Measurements from ENCODE around the gene CYFIP2.

CYFIP2 gene

GRCh38 chr5:157343842-157344790 is 78.2 kb downstream of the CYFIP2 start:
- no peak overlapping the region for H3K9ac ChIP-seq (ENCODE audit: low read length)
- no peaks in the 10 kb centered on the region for H3K27me3 ChIP-seq (ENCODE audit: control insufficient read depth, insufficient read depth, low read length)
- H3K4me3 ChIP-seq (ENCODE audit: low read length), result no peak overlapping the region
- no peaks in the 10 kb centered on the region for H3K9me3 ChIP-seq (ENCODE audit: control insufficient read depth, low read length)
- no peaks in the 10 kb centered on the region for H3K36me3 ChIP-seq (ENCODE audit: control insufficient read depth, insufficient read depth, low read length)
- no peaks in the 10 kb centered on the region for H3K4me1 ChIP-seq (ENCODE audit: control insufficient read depth, insufficient read depth, low read length)

GRCh38 chr5:157345067-157345466 is 79.1 kb downstream of the CYFIP2 start:
- Histone ChIP-seq H3K9ac (ENCODE audit: low read length) (no peak overlapping the region), H3K27me3 (ENCODE audit: control insufficient read depth, insufficient read depth, low read length) (no peaks in the 10 kb centered on the region), H3K9me3 (ENCODE audit: control insufficient read depth, low read length) (no peaks in the 10 kb centered on the region), H3K36me3 (ENCODE audit: control insufficient read depth, insufficient read depth, low read length) (no peaks in the 10 kb centered on the region), H3K4me1 (ENCODE audit: control insufficient read depth, insufficient read depth, low read length) (no peaks in the 10 kb centered on the region), H3K4me3 (ENCODE audit: low read length) (no peak overlapping the region)

GRCh38 chr5:157345485-157345884 is 79.6 kb downstream of the CYFIP2 start:
- Histone ChIP-seq H3K36me3 (ENCODE audit: control insufficient read depth, insufficient read depth, low read length) (no peaks in the 10 kb centered on the region), H3K9ac (ENCODE audit: low read length) (no peak overlapping the region), H3K27me3 (ENCODE audit: control insufficient read depth, insufficient read depth, low read length) (no peaks in the 10 kb centered on the region), H3K9me3 (ENCODE audit: control insufficient read depth, low read length) (no peaks in the 10 kb centered on the region), H3K4me3 (ENCODE audit: low read length) (no peak overlapping the region), H3K4me1 (ENCODE audit: control insufficient read depth, insufficient read depth, low read length) (no peaks in the 10 kb centered on the region)

- H3K9ac ChIP-seq (ENCODE audit: low read length), result no peak overlapping the region
- H3K27me3 ChIP-seq (ENCODE audit: control insufficient read depth, insufficient read depth, low read length), result no peaks in the 10 kb centered on the region
- H3K9me3 ChIP-seq (ENCODE audit: control insufficient read depth, low read length), result no peaks in the 10 kb centered on the region
- no peaks in the 10 kb centered on the region for H3K36me3 ChIP-seq (ENCODE audit: control insufficient read depth, insufficient read depth, low read length)
- H3K4me3 ChIP-seq (ENCODE audit: low read length), result no peak overlapping the region
- H3K4me1 ChIP-seq (ENCODE audit: control insufficient read depth, insufficient read depth, low read length), result no peaks in the 10 kb centered on the region
These were observed 81.6 kb downstream of the CYFIP2 start for GRCh38 chr5:157347301-157348048.

DNA sequence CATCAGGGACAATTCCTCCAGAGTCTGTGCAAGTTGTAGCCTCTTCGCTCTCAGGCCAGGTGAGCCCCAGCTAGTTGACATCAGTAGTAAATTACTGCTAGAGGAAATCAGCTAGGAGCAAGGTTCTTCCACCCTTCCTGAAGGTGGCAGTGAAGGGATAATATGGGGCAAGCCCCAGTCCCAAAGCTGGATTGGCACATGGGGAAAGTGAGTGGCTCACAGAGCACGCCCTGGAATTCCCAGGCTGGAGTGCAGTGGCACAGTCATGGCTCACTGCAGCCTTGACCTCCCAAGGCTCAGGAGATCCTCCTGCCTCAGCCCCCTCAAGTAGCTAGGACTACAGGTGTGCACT is 82.1 kb downstream of the CYFIP2 start:
- Histone ChIP-seq H3K9me3 (ENCODE audit: control insufficient read depth, low read length) (no peaks in the 10 kb centered on the region), H3K4me1 (ENCODE audit: control insufficient read depth, insufficient read depth, low read length) (no peaks in the 10 kb centered on the region), H3K27me3 (ENCODE audit: control insufficient read depth, insufficient read depth, low read length) (no peaks in the 10 kb centered on the region), H3K9ac (ENCODE audit: low read length) (no peak overlapping the region), H3K4me3 (ENCODE audit: low read length) (no peak overlapping the region), H3K36me3 (ENCODE audit: control insufficient read depth, insufficient read depth, low read length) (no peaks in the 10 kb centered on the region)

DNA sequence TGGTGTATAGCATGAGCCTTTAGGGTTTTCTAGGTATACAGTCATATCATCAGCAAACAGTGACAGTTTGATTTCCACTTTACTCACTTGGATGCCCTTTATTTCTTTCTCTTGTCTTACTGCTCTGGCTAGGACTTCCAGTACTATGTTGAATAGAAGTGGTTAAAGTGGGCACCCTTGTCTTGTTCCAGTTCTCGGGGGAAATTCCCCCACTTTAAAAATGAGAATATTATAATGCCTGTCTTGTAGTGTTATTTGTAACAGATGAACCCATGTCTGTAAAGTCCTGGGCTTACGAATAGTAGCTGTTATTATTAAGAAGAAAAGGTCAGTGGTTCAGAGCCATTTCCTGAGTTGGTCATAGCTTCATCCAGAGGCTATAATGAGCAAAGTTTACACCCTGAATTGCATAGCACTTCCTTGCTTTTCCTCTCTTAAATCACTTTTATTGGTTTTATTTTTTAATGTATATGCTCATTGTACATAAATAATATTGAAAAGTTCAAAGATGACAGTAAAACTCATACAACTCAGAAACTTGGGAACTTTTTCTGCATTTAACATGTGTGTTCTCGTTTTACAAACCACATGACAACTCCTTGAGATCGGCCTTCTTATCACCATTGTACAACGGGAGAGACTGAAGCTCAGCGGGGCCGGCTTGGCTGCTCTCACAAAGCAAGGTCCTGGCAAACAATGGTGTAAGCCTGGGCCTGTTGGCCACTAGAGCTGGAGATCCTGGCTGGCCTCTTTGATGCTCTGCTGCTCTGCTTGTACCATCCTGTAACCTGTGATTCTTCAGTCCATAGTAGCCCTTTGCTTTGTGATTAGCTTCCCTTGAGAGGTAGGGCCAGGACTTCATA is 85.2 kb downstream of the CYFIP2 start:
- no peak overlapping the region for H3K9ac ChIP-seq (ENCODE audit: low read length)
- no peak overlapping the region for H3K4me3 ChIP-seq (ENCODE audit: low read length)
- H3K9me3 ChIP-seq (ENCODE audit: control insufficient read depth, low read length), result no peaks in the 10 kb centered on the region
- no peaks in the 10 kb centered on the region for H3K4me1 ChIP-seq (ENCODE audit: control insufficient read depth, insufficient read depth, low read length)
- H3K27me3 ChIP-seq (ENCODE audit: control insufficient read depth, insufficient read depth, low read length), result no peaks in the 10 kb centered on the region
- no peaks in the 10 kb centered on the region for H3K36me3 ChIP-seq (ENCODE audit: control insufficient read depth, insufficient read depth, low read length)

GRCh38 chr5:157351802-157352092 is 85.8 kb downstream of the CYFIP2 start:
- no peaks in the 10 kb centered on the region for H3K36me3 ChIP-seq (ENCODE audit: control insufficient read depth, insufficient read depth, low read length)
- H3K4me1 ChIP-seq (ENCODE audit: control insufficient read depth, insufficient read depth, low read length), result no peaks in the 10 kb centered on the region
- H3K27me3 ChIP-seq (ENCODE audit: control insufficient read depth, insufficient read depth, low read length), result no peaks in the 10 kb centered on the region
- no peaks in the 10 kb centered on the region for H3K9me3 ChIP-seq (ENCODE audit: control insufficient read depth, low read length)
- no peak overlapping the region for H3K9ac ChIP-seq (ENCODE audit: low read length)
- H3K4me3 ChIP-seq (ENCODE audit: low read length), result no peak overlapping the region

DNA sequence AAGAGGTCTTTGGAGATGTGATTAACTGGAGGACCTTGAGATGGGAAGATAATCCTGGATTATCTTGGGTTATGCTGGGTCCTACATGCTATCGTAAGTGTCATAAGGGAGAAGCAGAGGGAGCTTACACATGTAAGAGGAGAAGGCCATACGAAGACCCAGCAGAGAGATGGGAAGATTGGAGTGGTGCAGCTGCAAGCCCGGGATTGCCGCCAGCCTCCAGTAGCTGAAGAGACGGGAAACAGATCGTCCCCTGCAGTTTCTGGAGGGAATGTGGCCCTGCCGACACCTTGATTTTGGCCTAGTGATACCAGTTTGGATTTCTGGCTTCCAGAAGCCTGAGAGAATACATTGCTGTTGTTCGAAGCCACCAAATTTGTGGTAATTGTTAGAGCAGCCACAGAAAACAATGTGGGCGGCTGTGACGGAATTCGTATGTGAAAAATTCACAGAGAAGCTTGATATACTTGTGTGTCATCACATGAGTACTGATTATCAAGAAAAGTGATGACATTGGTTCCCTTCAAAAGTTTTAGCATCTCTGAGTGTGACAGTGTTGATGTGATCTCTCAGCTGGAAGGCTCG is 86.9 kb downstream of the CYFIP2 start:
- Histone ChIP-seq H3K27me3 (ENCODE audit: control insufficient read depth, insufficient read depth, low read length) (no peaks in the 10 kb centered on the region), H3K9me3 (ENCODE audit: control insufficient read depth, low read length) (no peaks in the 10 kb centered on the region)

GRCh38 chr5:157354800-157355199 is 88.9 kb downstream of the CYFIP2 start:
- no peak overlapping the region for H3K9ac ChIP-seq (ENCODE audit: low read length)
- no peaks in the 10 kb centered on the region for H3K9me3 ChIP-seq (ENCODE audit: control insufficient read depth, low read length)
- H3K27me3 ChIP-seq (ENCODE audit: control insufficient read depth, insufficient read depth, low read length), result no peaks in the 10 kb centered on the region
- H3K4me3 ChIP-seq (ENCODE audit: low read length), result no peak overlapping the region
- H3K4me1 ChIP-seq (ENCODE audit: control insufficient read depth, insufficient read depth, low read length), result no peaks in the 10 kb centered on the region
- no peaks in the 10 kb centered on the region for H3K36me3 ChIP-seq (ENCODE audit: control insufficient read depth, insufficient read depth, low read length)

More for the DNA sequence above, 86.9 kb downstream of the CYFIP2 start:
- H3K4me3 ChIP-seq (ENCODE audit: low read length), result no peak overlapping the region
- H3K4me1 ChIP-seq (ENCODE audit: control insufficient read depth, insufficient read depth, low read length), result no peaks in the 10 kb centered on the region
- H3K36me3 ChIP-seq (ENCODE audit: control insufficient read depth, insufficient read depth, low read length), result no peaks in the 10 kb centered on the region
- H3K9ac ChIP-seq (ENCODE audit: low read length), result no peak overlapping the region

DNA sequence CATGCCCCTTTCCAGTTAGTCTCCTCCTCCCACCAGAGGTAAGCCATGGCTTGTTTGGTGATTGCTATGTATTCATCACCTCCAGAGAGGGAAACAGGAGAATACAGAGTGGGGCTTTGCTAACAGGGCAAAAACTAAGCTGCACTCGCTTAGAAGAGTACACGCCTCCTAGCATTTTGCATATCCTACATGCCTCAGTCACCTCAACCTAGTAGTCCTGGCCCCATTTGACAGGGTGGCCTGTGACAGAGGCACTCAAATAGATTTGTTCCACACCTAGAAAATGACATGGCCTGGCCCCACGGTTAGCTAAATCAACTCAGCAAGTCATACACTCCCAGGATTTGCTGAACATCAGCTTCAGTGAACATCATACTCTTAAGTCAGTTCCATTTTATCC is 90.7 kb downstream of the CYFIP2 start:
- Histone ChIP-seq H3K36me3 (ENCODE audit: control insufficient read depth, insufficient read depth, low read length) (no peaks in the 10 kb centered on the region), H3K27me3 (ENCODE audit: control insufficient read depth, insufficient read depth, low read length) (no peaks in the 10 kb centered on the region), H3K9ac (ENCODE audit: low read length) (no peak overlapping the region), H3K9me3 (ENCODE audit: control insufficient read depth, low read length) (no peaks in the 10 kb centered on the region), H3K4me1 (ENCODE audit: control insufficient read depth, insufficient read depth, low read length) (no peaks in the 10 kb centered on the region), H3K4me3 (ENCODE audit: low read length) (no peak overlapping the region)

DNA sequence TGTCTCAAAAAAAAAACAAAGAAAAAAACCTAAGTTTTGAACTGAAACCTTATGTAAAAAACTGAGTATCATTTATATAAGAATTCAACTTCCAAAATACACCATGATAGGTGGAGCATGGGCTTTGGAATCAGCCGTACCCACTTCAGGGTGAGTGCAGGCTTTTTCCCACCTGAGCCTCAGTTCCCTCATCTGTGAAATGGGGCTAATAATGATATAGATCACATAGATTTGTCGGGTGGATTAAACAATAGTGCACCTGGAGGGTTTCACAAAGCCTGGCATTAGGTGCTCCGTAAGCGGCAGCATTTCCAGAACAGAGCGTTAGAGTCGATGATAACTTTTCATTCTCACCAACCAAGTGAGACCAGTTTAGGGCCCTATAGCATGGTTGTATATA is 91.9 kb downstream of the CYFIP2 start:
- Histone ChIP-seq H3K4me3 (ENCODE audit: low read length) (no peak overlapping the region), H3K4me1 (ENCODE audit: control insufficient read depth, insufficient read depth, low read length) (no peaks in the 10 kb centered on the region), H3K27me3 (ENCODE audit: control insufficient read depth, insufficient read depth, low read length) (no peaks in the 10 kb centered on the region), H3K9ac (ENCODE audit: low read length) (no peak overlapping the region), H3K36me3 (ENCODE audit: control insufficient read depth, insufficient read depth, low read length) (no peaks in the 10 kb centered on the region), H3K9me3 (ENCODE audit: control insufficient read depth, low read length) (no peaks in the 10 kb centered on the region)
